ENCODE results near the gene IVD.

DNA sequence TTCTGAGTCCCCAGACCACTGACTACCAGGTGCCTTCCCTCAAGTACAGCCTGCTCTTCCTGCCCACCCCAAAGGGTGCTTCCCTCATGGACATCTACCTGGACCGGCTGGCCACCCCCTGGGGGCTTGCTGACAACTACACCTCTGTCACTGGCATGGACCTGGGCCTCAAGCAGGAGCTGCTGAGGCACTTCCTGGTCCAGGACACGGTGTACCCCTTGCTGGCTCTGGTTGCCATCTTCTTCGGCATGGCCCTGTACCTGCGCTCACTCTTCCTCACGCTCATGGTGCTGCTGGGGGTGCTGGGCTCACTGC is 38.3 kb upstream of the IVD start:
- TF ChIP-seq, protein P1, sequence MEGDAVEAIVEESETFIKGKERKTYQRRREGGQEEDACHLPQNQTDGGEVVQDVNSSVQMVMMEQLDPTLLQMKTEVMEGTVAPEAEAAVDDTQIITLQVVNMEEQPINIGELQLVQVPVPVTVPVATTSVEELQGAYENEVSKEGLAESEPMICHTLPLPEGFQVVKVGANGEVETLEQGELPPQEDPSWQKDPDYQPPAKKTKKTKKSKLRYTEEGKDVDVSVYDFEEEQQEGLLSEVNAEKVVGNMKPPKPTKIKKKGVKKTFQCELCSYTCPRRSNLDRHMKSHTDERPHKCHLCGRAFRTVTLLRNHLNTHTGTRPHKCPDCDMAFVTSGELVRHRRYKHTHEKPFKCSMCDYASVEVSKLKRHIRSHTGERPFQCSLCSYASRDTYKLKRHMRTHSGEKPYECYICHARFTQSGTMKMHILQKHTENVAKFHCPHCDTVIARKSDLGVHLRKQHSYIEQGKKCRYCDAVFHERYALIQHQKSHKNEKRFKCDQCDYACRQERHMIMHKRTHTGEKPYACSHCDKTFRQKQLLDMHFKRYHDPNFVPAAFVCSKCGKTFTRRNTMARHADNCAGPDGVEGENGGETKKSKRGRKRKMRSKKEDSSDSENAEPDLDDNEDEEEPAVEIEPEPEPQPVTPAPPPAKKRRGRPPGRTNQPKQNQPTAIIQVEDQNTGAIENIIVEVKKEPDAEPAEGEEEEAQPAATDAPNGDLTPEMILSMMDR (conservative IDR thresholded peaks at IDR 0.05 in 1 of 2, IDR thresholded peaks at IDR 0.05 in 1 of 2; ENCODE audit: extremely low read depth in 1 of 2, insufficient read depth in 1 of 2, low read depth in 1 of 2, low read length in 2 of 2): no peak
- TF ChIP-seq EZH2 (IDR thresholded peaks at IDR 0.05; ENCODE audit: borderline replicate concordance, low read length): no peak
